Nephron (organoid): Measurements from ENCODE around the gene LMO7.
A peak's percentile ranks its signal among the peaks of the same experiment; 100 is the strongest.

Source experiments
- H3K27ac Mint-ChIP-seq, 3 experiments: 2 replicates each; pipeline ENCODE4 v1.8.0; 2020; ENCODE audit warnings: mixed read lengths in 3 of 3, mild to moderate bottlenecking in 2 of 3, moderate library complexity in 1 of 3
- H3K27me3 Mint-ChIP-seq: 2 replicates; pipeline ENCODE4 v1.8.0; 2021; ENCODE audit warnings: low read depth, mild to moderate bottlenecking, moderate library complexity, mixed read lengths
- H3K36me3 Mint-ChIP-seq: 2 replicates; pipeline ENCODE4 v1.8.0; 2020; ENCODE audit warnings: low read depth, mixed read lengths
- H3K4me1 Mint-ChIP-seq: 2 replicates; pipeline ENCODE4 v1.8.0; 2020; ENCODE audit warnings: mixed read lengths
- H3K4me3 Mint-ChIP-seq, 3 experiments: 2 replicates each; pipeline ENCODE4 v1.8.0; 2020; ENCODE audit warnings: mild to moderate bottlenecking in 3 of 3, mixed read lengths in 3 of 3, moderate library complexity in 2 of 3
- H3K9me3 Mint-ChIP-seq: 2 replicates; pipeline ENCODE4 v1.8.0; 2020; ENCODE audit warnings: mixed read lengths
- TF ChIP-seq, protein P1 (sequence below), 3 experiments: fragments of 200-600 bp; sonication (generic); IDR thresholded peaks; one replicate each; pipeline ENCODE4 v1.5.0; 2021; ENCODE audit warnings: antibody characterized with exemption in 3 of 3; ENCODE audit not compliant: unreplicated experiment in 3 of 3

The LMO7 gene

DNA sequence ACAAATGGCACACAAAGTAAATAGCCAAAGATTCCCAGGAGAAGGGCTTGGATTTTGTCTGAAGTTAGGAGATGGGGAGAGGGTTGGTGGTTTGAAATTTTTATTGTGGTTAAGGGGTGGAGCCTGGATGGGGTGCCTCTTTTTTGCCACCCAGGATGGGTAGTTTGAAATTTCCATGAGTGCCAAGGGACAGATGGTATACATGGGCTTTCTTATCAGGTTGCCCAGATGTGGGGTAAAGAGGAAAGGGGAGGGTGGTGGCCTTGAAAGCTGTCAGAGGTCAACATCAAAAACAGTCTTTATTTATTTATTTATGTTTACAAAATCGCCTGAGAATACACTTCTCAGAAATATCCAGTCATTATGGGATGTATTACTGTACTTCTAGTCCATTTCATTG, 46.2 kb downstream of the LMO7 start:
- H3K36me3 Mint-ChIP-seq, result peaks cover 7% of the 10 kb centered on the region
- H3K4me3 Mint-ChIP-seq, result no peak overlapping the region
- H3K4me1 Mint-ChIP-seq, result no peaks in the 10 kb centered on the region
- H3K27ac Mint-ChIP-seq, result no peak overlapping the region
- TF ChIP-seq, protein P1, sequence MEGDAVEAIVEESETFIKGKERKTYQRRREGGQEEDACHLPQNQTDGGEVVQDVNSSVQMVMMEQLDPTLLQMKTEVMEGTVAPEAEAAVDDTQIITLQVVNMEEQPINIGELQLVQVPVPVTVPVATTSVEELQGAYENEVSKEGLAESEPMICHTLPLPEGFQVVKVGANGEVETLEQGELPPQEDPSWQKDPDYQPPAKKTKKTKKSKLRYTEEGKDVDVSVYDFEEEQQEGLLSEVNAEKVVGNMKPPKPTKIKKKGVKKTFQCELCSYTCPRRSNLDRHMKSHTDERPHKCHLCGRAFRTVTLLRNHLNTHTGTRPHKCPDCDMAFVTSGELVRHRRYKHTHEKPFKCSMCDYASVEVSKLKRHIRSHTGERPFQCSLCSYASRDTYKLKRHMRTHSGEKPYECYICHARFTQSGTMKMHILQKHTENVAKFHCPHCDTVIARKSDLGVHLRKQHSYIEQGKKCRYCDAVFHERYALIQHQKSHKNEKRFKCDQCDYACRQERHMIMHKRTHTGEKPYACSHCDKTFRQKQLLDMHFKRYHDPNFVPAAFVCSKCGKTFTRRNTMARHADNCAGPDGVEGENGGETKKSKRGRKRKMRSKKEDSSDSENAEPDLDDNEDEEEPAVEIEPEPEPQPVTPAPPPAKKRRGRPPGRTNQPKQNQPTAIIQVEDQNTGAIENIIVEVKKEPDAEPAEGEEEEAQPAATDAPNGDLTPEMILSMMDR (IDR thresholded peaks at IDR 0.05; ENCODE audit: unreplicated experiment in 3 of 3), result no peak
- H3K9me3 Mint-ChIP-seq, result peaks cover 15% of the 10 kb centered on the region
- H3K27me3 Mint-ChIP-seq, result no peaks in the 10 kb centered on the region

DNA sequence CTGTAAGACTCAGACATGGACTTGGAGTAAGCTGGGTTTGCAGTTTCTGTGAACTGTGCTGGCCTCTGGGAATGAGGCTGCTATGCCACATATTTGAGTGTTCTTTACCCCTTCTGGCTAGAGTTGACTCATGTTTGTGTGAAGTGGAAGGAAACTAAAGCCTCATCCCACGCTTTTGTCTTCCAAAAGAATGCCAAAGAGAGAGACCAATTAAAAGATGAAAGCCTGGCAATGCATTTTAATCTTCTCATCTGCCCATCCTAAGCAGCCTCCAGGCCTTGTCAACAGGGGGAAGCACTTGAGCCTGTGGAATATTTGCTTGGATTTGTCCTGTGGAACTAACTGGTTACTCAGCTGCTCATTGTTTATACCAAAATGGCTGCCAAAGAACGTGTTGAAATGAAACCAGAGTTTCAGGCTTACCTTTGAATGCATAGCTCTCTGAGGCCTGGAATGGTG, 49.1 kb downstream of the LMO7 start:
- Mint-ChIP-seq H3K36me3 (peaks cover 7% of the 10 kb centered on the region), H3K27ac (peak overlapping the region in 1 of 3 experiments; percentile 10), H3K27me3 (no peaks in the 10 kb centered on the region), H3K9me3 (peaks cover 4% of the 10 kb centered on the region), H3K4me3 (no peak overlapping the region), H3K4me1 (no peaks in the 10 kb centered on the region)
- TF ChIP-seq, protein P1 (IDR thresholded peaks at IDR 0.05; ENCODE audit: unreplicated experiment in 3 of 3), result no peak

DNA sequence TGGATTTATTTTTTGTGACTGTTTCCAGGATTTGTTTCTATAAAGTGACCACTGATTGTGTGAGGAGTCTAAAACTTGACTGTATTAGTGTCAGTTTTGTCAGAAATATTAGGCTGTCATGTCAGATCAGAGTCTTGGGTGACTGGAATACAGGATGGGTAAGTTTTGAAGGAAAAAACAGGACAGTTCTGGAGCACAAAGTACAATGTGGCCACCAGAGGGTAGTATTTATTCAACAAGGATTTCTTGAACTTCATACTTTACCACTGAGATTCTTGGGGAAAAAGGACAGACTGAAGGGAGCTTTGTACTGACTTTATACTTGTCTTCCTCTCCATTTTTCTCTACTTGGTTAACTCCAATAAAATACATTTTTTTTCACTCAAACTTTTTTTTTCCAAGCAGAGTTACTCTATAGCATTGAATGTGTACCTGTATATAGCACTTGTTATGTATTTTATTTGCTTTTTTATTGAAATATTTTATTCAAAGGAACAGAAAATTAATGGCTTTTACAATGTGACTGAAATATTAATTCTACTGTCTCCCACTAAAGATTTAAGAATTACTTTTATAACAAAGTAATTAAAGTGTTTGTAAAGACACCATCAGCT, 51.1 kb downstream of the LMO7 start:
- TF ChIP-seq, protein P1 (IDR thresholded peaks at IDR 0.05; ENCODE audit: unreplicated experiment in 3 of 3), result peak; percentile 46 to 61 (median 48)
- H3K9me3 Mint-ChIP-seq, result peaks cover 3% of the 10 kb centered on the region
- no peaks in the 10 kb centered on the region for H3K4me1 Mint-ChIP-seq
- no peaks in the 10 kb centered on the region for H3K36me3 Mint-ChIP-seq
- H3K27ac Mint-ChIP-seq, result no peak overlapping the region
- H3K4me3 Mint-ChIP-seq, result no peak overlapping the region
- H3K27me3 Mint-ChIP-seq, result no peaks in the 10 kb centered on the region

DNA sequence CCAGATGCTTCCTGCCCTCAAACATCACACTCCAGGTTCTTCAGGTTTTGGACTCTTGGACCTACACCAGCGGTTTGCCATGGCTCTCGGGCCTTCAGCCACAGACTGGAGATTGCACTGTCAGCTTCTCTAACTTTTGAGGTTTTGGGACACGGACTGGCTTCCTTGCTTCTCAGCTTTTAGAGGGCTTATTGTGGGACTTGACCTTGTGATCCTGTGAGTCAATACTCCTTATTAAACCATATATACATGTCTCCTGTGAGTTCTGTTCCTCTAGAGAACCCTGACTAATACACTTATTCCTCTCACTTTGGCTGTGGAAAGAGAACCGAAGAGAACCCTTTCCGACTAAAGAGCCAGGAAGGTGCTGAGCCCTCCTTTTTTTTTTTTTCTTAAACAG, 53.6 kb downstream of the LMO7 start:
- TF ChIP-seq, protein P1 (IDR thresholded peaks at IDR 0.05; ENCODE audit: unreplicated experiment in 3 of 3), result no peak
- H3K36me3 Mint-ChIP-seq, result no peaks in the 10 kb centered on the region
- no peaks in the 10 kb centered on the region for H3K27me3 Mint-ChIP-seq
- peaks cover 3% of the 10 kb centered on the region for H3K9me3 Mint-ChIP-seq
- no peak overlapping the region for H3K4me3 Mint-ChIP-seq
- H3K27ac Mint-ChIP-seq, result no peak overlapping the region
- H3K4me1 Mint-ChIP-seq, result no peaks in the 10 kb centered on the region

DNA sequence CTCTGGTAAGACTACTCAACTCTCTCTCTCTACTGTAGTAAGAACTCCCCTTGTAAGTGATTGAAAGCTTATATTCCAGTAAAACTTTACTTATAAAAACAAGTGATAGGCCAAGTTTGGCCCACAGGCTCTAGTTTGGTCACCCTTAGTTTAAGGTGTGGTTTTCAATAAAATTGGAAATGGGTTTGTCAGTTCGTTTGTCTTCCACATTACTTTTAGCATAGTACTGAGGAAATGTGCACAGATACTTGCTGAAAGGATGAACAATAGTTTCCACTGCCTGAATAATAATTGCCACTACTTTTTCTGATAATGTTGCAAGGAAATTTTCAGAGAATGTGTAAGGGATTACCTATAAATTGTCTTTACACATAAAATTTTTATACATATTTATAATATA, 54.5 kb downstream of the LMO7 start:
- Mint-ChIP-seq H3K27ac (no peak overlapping the region), H3K27me3 (peaks cover under 1% of the 10 kb centered on the region), H3K4me1 (no peaks in the 10 kb centered on the region), H3K9me3 (peaks cover 3% of the 10 kb centered on the region), H3K4me3 (no peak overlapping the region), H3K36me3 (no peaks in the 10 kb centered on the region)
- TF ChIP-seq, protein P1 (IDR thresholded peaks at IDR 0.05; ENCODE audit: unreplicated experiment in 3 of 3), result no peak

DNA sequence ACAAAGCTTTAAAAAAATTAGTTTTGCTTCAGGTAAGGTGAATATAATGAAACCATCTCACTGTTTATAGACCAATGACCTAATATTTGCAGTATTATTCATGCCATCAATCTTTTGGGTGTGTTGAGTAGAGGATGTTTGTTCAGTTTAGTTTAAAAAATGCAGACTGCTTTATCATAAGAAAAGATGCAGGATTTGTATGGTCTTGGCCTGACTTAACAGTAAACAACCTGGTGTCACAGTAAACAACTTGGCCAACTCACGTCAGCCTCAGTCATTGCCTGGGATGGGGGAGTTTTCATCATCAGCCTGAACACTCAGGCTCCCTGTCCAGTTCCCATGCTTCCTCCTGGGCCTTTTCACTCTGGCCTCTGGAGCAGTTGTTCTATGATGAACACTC, 55.1 kb downstream of the LMO7 start:
- Mint-ChIP-seq H3K27me3 (peaks cover 5% of the 10 kb centered on the region), H3K9me3 (peaks cover 3% of the 10 kb centered on the region), H3K27ac (no peak overlapping the region), H3K36me3 (no peaks in the 10 kb centered on the region), H3K4me3 (no peak overlapping the region), H3K4me1 (no peaks in the 10 kb centered on the region)
- TF ChIP-seq, protein P1 (IDR thresholded peaks at IDR 0.05; ENCODE audit: unreplicated experiment in 3 of 3), result no peak
